ENCODE measurements around the gene EPAS1.

DNA sequence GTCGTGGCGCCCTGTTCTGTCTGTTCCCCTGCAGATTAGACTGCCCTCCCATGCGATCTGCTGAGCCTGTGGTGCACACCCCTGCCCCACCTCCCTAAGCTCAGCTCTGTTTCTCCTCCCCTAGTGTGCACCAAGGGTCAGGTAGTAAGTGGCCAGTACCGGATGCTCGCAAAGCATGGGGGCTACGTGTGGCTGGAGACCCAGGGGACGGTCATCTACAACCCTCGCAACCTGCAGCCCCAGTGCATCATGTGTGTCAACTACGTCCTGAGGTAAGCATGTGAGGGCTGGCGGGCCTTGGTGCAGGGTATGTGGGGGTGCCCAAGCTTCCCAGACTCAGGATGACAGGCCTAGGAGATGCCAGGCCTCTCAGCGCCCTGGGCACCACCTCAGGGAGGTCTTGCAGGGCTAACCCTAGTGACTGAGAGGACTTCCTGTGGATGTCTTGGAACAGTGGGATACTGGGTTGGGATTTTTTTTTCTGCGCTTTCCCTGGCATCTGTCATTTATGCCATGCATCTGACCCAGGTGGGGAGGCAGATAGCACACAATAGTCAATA lies 78.4 kb downstream of the EPAS1 start:
- TF ChIP-seq POLR2A (IDR thresholded peaks at IDR 0.05) = no peak
- TF ChIP-seq, protein P1, sequence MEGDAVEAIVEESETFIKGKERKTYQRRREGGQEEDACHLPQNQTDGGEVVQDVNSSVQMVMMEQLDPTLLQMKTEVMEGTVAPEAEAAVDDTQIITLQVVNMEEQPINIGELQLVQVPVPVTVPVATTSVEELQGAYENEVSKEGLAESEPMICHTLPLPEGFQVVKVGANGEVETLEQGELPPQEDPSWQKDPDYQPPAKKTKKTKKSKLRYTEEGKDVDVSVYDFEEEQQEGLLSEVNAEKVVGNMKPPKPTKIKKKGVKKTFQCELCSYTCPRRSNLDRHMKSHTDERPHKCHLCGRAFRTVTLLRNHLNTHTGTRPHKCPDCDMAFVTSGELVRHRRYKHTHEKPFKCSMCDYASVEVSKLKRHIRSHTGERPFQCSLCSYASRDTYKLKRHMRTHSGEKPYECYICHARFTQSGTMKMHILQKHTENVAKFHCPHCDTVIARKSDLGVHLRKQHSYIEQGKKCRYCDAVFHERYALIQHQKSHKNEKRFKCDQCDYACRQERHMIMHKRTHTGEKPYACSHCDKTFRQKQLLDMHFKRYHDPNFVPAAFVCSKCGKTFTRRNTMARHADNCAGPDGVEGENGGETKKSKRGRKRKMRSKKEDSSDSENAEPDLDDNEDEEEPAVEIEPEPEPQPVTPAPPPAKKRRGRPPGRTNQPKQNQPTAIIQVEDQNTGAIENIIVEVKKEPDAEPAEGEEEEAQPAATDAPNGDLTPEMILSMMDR (IDR thresholded peaks at IDR 0.05) = no peak
- no peak for TF ChIP-seq EP300 (IDR thresholded peaks at IDR 0.05)

Data from stomach (tissue), 4 donors.